ENCODE data around the gene RNF213.

The RNF213 gene

GRCh38 chr17:80260791-80261158 is at the start of gene RNF213:
RNF213 (plus strand) TSS chr17:80260852; CDS start chr17:80263682, 2,830 bp downstream.
- peak; percentile 86 for DNase-seq (ENCODE audit: low spot score)

- DNase-seq (ENCODE audit: low spot score): no peak
Observed at GRCh38 chr17:80212109-80212508, 48.5 kb upstream of the RNF213 start.

DNA sequence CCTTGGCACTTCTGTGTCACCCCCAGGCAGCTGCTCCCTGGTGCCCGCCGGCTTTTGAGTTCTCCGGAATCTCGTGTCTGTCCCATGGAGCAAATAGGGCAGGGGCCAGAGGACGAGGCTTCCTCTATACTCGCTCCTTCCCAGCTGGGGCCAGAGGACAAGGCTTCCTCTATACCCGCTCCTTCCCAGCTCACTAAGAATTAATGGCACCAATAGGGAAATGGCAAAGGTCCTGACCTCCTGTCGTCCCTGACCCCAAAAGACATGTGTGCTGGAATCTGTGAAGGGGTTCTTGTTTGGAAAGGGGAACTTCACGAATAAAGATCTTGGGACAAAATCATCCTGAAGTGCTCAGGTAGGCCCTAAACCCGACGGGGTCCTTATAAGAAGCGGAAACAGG is 48.1 kb upstream of the RNF213 start:
- no peak for DNase-seq (ENCODE audit: low spot score)

DNA sequence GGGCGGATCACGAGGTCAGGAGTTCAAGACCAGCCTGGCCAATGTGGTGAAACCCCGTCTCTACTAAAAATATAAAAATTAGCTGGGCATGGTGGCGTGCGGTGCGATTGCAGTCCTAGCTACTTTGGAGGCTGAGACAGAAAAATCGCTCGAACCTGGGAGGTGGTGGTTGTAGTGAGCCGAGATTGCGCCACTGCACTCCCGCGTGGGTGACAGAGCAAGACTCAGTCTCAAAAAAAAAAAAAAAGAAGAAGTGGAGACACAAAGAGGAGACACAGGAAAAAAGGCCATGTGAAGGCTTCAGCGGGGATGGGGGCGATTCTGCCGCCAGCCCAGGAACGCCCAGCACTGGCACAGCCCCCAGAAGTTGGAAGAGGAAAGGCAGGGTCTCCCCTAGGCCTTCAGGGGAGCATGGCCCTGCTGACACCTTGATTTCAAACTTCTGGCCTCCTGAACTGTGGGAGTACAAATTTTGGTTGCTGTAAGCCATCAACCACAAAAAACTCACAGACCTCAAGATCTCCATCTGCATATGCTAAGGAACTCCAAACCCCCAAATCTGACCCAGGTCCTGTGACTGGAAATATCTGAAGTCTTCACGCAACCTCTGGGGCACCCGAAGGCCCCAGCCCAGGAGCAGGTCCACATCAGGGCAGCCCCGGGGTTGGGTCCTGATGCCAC is 47.5 kb upstream of the RNF213 start:
- DNase-seq (ENCODE audit: low spot score): no peak

DNA sequence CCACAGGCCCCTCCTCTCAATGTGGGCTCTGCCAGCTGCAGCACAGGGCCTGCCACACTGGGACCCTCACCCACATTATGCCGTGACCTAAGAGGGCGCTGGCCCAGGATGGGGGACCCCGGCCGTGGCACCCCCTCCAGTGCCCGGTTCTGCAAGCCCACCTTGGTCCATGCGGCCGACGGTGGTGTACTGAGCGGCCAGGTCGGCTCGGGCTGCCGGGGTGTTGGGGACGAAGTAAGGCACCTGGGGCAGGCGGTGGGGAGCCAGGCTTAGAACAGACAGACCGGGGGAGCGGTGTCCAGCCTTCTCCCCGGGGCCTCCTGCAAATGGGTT is 47.0 kb upstream of the RNF213 start:
- no peak for DNase-seq (ENCODE audit: low spot score)

DNA sequence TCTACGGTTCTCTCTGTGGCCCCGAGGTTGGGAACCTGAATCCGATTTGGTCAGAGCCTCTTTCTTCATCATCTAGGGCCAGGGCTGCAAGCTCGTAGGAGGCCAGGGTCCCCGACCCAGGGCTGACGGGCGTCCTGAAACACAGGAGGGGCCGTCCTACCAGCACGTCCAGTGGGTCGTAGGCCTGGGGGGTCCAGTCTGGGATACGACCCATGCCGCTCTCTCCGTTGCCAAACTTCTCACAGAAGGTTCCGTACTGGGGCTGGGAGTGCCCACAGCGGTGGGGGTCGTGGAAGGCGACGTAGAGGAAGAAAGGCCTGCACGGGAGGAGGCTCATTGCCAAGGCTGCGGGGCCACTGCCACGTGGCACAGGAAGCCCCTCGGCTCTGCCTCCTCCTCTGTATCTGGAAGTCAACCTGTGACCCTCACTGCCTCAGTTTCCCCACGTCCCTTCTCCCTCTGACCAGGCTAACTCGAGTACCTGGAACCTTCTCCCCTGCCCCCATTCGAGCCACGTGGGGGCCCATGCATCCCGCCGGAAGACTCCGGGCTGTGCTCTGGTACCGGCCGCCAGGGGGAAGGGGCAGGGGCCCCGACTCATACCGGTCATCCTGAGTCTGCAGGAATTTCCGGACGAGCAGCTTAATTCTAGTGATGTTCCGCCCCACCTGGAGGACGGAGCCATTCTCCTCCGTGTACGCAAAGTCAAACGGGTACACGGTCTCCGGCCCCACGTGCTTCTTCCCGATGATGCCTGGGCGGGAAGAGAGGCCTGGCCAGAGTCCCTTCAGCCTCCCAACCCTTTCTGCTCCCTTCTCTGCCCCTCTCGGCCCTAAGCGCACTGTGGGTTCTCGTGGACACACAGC is 46.4 kb upstream of the RNF213 start:
- DNase-seq (ENCODE audit: low spot score): no peak

DNA sequence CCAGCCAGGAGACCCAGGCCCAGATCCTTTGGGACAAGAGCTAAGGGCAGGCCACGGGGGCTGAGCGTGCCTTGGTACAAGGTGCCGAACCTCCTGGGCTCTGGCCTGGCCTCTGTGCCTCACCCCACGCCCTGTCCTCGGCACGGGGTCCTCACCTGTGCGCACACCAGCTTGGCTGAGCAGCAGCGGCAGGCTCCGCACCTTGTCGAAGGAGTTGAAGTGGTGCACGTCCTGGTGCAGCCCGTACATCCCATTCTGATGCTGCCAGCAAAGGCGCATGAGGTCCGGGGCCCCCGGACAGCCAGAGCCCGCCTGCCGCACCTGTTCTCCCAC is 45.8 kb upstream of the RNF213 start:
- no peak for DNase-seq (ENCODE audit: low spot score)

- no peak for DNase-seq (ENCODE audit: low spot score)
Observed at GRCh38 chr17:80216473-80217456, 43.9 kb upstream of the RNF213 start.

DNA sequence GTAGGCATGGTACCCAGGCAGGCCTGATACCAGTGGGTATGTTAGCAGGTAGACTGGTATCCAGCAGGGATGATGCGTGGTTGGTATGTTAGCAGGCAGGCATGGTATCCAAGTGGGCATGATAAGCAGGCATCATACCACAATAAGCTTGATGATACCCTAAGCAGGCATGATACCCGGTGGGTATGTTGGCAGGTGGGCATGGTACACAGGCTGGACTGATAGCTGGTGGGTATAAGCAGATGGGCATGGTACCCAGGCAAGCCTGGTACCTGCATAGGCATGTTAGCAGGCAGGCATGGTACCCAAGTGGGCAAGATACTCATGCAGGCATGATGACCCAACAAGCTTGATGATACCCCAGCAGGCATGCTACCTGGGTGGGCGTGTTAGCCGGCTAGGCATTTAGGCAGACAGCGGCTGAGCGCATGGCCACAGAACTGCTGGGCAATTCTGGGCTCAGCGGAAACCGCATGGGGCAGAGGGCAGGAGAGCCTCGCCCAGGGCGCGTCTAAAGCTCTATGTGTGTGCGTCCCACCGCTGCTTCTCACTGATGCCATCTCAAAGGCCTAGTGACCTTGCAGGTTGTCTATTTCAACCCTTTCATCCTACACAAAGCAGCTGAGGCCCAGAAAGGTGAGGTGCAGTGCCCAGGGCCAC is 42.8 kb upstream of the RNF213 start:
- no peak for DNase-seq (ENCODE audit: low spot score)

DNA sequence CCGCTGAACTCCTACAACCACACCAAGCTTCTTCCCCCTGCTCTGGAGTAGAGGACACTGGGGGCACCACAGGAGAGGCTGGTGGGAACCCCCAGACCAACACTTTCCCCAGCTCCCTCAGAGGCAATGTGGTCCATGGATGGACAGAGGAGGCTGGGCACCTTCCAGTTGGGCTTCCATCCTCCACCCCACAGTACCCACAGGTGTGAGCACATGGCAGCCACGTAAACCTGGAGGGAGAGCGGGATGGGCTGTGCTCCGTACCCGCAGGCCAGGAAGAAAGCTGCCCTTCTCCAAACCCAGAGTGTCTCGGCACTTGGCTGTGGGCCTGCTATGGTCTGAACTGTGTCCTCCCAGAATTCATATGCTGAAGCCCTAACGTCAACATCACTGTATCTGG is 42.3 kb upstream of the RNF213 start:
- DNase-seq (ENCODE audit: low spot score): no peak

GRCh38 chr17:80219013-80219762 is 41.5 kb upstream of the RNF213 start:
- DNase-seq (ENCODE audit: low spot score): peak; percentile 89

GRCh38 chr17:80219763-80220053 is 40.9 kb upstream of the RNF213 start:
- DNase-seq (ENCODE audit: low spot score): no peak

DNA sequence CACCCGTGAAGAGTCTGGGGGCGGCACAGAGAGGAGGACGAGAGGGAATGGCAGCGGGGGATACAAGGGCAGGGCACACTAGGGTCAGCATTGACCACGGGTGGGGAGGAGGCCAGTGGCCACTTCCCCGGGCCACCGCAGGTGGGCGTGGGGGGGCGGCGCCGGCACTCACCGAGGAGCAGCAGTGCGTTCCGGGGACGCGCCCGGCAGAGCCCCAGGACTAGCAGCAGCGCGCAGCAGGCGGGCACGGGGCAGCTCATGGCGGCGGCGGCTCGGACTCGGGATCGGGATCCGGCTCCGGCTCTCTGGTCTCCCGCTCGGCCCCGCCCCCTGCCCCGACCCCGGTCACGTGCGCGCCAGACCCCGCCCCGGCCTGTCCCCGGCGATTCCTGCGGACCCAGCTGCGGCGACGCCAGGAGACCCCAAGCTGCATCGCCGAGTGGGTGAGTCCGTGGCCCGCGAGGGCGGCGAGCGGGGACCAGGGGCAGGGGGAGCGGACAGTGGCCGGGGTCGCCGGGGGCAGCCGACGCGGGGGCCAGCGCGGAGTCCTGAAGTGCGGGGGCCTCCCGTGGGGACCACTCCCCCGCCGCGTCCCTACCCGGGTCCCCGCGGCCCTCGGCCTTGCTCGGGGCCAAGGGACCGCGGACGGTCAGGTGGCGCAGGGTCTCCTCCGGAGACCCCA is 40.5 kb upstream of the RNF213 start, which contains the start of the genes SGSH and SLC26A11:
Gene SGSH, minus strand, starts transcription at position 280 of the 682 bp plus-strand sequence. Its CDS starts 20 bp downstream, at position 260.
Gene SLC26A11, plus strand, starts transcription at position 374 of the 682 bp plus-strand sequence. CDS start 1,134 bp downstream, outside the sequence.
- DNase-seq (ENCODE audit: low spot score): peak; percentile 98

GRCh38 chr17:80220736-80221215 is 39.9 kb upstream of the RNF213 start:
- DNase-seq (ENCODE audit: low spot score): peak; percentile 69

DNA sequence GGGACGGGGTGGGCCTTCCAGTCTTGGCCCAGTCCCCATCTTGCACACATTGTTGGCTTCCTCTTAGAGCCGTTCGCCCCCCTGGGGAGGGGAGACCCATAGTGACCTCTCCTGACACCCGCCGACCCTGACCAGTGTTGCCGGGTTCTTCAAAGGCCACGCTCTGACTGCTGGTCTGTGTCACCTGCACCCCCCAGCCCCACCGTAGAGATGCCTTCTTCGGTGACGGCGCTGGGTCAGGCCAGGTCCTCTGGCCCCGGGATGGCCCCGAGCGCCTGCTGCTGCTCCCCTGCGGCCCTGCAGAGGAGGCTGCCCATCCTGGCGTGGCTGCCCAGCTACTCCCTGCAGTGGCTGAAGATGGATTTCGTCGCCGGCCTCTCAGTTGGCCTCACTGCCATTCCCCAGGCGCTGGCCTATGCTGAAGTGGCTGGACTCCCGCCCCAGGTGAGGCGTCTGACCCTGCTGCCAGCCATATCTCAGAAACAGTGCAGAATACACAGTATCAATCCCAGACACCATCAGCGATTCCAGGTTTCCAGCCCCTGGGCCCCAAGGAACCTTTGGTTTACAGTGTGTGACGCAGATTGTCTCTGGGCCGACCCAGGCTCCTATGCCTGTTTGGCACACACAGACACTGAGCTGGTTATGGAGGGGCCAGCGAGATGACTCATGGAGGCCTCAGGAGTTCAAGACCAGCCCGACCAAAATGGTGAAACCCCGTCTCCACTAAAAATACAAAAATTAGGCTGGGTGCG is 39.1 kb upstream of the RNF213 start:
- DNase-seq (ENCODE audit: low spot score): no peak

GRCh38 chr17:80222376-80223141 is 38.1 kb upstream of the RNF213 start:
- DNase-seq (ENCODE audit: low spot score): no peak

DNA sequence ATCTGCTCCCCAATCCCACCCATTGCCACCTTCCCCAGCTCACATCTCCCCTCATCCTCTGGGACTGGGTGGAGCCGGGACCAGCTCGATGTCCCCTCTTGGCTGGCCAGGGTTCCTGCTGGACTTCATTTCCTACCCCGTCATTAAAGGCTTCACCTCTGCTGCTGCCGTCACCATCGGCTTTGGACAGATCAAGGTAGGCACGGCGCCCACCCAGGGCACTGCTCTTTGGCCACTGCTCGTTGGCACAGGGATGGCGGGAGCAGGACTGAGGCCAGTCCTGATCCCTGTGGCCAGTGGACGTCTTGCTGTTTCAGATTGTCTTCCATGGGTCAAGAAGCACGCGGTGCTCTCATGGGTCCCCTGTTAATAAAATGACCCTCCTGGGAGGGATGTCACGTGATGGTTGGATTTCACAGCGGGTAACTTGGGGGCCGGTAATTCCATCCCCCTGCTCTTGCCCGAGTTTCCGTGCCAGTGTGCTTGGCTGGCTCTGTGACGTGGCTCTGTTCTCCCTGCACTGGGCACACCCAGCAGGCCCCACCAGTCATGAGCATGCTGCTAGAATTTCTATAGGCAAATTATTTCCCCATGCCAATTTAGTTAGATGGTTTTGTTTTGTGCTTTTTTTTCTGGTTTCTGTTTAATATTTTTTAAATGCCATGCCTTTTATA is 37.4 kb upstream of the RNF213 start:
- no peak for DNase-seq (ENCODE audit: low spot score)

DNA sequence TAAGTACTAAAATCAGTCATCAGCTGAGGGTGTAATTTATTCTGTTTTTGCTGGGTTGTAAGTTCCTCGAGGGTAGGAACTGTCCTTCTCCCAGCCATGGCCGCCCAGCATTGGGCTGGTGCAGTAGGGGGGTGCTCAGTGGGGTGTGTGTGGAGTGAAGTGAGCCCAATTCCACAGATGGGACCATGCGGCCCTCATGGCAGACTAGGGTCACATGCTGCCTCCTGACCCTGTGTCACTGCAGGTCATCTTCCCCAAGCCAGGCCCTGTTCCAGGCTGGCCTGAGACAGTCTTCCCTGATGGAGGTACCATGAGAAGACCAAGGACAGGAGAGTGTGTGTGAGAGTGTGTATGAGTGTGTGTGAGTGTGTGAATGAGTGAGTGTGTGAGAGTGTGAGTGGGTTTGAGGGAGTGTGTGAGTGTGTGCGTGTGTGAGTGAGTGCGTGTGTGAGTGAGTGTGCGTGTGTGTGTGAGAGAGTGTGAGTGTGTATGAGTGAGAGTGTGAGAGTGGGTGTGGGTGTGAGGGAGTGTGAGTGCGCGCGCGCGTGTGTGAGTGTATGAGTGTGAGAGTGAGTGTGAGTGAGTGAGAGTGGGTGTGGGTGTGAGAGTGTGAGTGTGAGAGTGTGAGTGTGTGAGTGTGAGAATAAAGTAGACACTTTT is 36.7 kb upstream of the RNF213 start:
- no peak for DNase-seq (ENCODE audit: low spot score)

All from AG08396 (cell line).